Kasumi-1 (cell line): ENCODE measurements around the gene DNM3.

ENCODE experiments used
- DNase-seq, 2 experiments: peaks; one replicate each; lab custom pipeline; 2025; lab: John Stamatoyannopoulos, UW

DNM3 gene

DNA sequence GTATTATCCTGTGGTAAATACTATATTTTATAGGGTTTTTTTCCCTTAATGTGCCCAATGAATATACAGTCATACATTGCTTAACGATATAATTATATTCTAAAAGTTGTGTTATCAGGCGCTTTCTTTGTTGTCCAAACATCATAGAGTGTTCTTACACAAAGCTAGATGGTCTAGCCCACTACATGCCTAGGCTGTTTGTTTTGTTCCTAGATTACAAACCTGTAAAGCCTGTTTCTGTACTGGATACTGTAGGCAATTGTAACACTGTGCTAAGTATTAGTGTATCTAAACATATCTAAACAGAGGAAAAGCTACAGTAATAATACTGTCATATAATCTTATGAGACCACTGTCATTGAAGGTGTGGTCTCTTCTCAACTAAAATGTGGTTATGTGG lies 336.6 kb downstream of the DNM3 start:
- DNase-seq: no peak

DNA sequence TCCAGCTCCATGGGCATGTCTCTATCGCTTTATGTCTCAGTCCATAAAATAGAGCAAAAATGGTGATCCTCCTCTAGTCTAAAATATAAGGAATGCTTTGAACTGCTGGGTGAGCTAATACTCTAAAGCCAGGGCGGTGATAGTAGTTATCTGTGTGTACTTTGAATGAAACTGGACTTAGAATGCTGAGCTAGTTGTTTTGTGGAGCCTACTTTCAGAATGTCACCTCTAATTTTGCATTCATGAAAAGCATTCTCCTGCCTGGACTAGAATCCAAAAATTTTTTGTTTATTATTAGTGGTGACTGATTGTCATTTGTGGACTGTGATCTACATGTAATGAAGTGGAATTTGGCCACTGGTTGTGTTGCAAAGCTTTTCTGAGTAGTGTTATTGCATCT lies 337.6 kb downstream of the DNM3 start:
- no peak for DNase-seq

DNA sequence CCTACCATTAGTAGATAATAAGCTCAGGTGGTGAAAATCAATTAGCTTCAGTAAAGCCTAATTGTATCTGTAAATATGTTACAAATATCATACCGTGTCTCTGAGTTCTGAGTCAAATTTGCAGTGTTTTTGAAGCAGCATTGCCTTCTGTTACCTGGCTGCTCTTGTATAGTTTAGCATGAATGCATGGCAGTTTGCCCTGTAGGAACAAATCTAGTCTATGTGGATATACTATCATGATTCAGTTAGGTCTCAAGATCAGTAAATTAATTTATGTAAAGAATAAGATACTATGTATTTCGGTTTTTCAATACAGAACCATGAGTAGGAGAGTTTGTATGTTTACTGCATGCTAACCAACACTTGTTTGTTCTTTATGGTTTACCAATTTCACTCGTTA lies 338.6 kb downstream of the DNM3 start:
- no peak for DNase-seq

DNA sequence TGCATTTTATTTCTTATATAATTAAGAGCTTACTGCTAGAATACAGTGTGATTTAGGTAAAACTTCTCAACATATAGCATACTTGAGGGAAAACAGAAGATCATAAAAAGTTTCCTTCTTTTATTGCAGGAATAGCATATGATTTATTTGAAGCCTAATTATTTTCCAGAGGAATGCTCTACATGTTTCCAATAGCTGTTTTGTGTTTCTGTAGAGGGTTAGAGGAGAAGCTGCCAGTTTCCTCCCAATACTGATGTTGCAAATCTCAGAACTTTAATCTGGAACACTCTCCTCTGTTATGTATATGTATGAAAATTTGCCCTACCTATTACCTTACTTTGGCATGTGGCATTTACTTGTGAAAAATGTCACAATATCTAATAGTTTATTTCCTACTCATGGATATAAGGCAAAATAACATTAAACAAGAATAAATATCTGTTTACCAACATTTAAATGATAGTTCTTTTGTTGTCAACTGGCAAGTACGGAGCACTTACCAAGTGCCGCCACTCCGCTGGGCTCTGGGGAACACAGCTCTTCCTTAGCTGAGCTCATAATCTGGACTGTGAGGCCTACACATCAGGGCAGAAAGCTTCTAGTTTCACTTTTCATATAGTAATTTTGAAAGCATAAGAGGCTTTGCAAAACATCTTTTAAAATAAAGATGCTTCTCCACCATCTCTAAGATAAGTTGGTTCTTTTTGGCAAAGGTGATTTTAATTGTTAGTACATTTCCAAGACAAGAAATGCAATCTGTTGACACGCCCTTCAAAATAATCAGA lies 339.4 kb downstream of the DNM3 start:
- no peak for DNase-seq

DNA sequence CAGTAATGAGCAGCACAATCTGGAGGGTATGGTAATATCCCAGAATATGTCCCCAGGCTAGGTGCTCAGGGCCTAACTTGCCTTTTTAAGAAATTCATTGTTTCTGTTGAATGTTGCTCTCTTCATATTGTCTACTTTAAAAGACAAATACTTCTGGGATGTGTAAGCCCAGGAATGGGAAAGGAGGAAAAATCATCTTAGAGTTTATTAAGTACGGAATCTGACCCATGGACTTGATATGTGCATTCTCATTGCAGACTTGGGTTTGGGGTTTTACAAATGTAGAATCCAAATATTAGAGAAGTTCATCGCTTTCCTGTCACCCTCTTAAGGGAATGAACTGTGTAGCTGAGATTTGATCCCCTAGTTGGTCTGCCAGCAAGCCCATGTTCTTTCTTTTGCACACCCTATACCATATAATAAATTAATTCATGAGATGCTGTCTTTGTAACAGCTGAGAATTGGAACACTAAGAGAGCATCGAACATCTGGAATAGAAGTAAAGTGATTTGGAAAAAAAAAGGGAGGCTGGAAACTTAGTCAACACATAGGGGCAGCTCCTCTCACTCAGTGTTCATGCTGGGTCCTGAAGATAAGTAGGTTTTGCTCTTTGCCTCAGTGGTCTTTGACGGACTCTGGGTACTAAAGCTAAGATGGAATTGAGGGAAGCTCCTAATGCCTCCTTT lies 343.4 kb downstream of the DNM3 start:
- no peak for DNase-seq

DNA sequence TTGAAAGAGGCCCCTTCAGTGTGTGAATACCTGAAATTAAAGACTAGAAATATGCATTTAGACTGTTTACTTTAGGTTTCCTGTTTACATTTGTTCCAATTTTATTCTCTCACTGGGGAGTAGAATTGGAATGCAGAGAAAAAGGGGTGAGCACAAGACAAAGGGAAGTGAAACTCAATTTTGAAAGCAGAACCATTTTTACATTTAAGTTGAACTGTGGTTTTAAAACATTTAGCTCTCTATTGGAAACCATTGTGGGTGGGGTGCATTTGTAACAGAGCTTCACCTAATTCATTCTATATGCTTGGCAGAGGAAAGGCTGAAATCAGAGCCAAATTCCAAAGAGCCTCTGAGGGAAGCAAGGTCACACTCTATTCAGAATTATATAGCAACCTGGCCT lies 343.9 kb downstream of the DNM3 start:
- no peak for DNase-seq

DNA sequence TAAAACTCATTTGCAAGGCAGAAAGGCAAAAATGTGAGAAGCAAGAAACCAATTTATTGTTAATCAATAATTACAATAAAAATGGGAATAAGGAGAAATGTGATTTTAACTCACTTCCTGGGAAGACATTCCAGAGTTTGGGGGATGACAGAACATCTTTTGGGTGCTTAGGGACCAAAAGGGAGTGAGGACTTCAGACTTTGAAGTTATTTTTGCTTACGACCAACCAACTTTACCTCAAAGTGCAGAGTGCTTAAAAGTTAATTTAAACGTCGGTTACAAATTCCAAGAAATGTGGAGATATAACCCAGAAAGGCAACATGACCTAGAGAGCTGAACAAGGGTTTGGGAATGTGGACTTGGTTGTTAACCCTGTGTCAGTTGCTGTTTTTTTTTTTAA lies 344.7 kb downstream of the DNM3 start:
- DNase-seq: no peak

DNA sequence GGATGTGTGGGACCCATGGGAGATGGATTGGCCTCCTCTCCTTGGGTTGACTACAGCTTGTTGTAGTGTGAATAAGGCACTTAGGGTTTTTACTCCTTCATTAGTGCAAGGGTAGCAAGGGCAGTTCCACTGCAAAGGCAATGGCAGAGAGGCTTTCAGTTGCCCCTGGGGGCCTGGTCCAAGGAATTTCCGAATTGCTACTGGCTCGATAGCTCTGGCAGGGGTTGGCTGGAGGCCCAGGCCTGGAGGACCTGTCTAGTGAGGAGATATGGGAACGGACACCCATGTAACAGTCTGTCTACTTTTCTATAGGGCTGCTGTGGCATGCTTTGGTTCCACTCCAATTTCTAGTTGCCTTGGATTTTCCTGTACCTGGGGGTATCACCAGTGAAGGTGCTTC lies 360.3 kb downstream of the DNM3 start:
- DNase-seq: no peak

DNA sequence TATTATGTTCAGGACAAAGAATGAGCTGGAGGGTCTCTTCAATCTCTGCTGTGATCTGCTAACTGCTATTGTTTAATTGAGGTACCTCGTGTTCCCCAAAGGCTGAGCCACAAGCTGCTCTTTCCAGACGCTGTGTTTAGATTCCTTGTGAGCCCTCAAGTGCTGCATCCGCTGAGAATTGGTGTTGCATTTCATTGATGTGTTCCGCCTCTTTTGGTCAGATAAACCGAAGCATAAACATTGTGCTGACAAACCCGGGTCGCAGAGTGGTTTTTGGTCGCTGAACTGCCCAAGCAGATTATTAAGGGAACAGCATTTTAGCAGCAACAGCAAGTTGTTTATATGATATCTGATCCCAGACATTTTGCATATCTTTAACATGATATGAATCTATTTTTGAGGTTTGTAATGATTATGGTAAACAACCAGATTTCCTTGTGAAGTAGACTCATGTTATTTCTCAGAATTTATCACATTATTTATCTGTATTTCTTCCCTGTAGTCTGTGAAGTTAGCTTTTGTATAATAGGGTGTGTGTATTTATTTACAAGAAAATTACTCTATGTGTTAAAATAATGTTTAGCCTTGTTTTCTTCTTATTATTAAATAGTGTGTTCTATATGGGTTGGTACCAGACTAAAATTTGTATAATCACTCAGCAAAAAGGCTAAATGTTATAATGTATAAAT lies 362.0 kb downstream of the DNM3 start:
- no peak for DNase-seq

DNA sequence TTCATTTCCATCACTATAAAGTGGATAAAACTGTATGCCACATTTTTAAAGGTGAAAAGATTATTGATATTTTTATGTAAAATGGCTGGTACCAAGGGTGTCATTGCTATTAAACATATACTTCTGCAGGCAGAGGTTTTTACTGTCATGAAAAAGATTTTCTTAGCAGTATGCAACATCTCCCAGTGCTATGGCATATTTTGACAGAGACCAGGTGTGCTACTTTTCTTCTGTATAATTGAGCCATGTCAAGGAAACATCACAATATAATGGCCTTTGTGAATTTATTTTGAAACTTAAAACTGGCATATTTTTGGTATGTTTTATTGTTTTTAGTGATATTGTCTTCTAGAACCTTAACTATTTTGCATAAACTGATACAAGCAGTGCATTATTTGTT lies 362.6 kb downstream of the DNM3 start:
- DNase-seq: no peak

DNA sequence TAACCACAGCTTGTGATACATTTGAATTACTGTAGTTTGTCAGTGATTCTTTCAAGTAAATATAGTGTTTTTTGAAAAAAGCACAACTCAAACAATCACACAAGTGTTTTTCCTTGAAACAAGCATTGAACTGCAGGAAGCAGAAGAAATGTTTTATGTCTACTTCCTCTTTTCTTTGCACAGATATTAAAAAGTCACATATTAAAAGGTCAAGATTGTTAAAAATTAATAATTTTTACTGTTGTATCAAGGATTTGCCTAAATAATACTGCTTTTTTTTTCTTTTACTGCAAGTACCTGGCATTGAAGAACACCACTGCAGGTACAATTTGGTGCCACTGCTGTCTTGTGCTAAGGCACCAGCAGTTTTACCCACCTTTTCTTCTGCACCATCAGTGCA lies 365.0 kb downstream of the DNM3 start:
- DNase-seq: peak; percentile 15 to 33

DNA sequence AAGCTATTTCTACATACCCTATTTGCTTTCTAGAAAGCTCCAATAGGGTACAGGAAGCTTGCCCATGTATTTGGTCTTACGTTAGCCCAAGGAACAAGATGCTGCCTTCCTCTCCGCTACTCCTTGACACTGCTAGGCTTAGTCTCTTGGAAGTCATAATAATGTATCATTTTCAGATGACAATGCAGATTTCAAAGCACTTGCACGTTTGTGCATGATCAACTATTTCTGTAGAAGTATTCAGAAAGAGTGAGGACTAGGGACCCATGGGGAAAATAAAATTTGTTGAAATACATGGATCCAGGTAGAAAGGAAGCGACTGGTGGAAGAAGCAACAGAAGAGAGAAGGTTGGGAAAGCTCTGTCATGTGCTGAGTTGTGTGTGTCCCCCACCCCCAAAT lies 367.3 kb downstream of the DNM3 start:
- no peak for DNase-seq

DNA sequence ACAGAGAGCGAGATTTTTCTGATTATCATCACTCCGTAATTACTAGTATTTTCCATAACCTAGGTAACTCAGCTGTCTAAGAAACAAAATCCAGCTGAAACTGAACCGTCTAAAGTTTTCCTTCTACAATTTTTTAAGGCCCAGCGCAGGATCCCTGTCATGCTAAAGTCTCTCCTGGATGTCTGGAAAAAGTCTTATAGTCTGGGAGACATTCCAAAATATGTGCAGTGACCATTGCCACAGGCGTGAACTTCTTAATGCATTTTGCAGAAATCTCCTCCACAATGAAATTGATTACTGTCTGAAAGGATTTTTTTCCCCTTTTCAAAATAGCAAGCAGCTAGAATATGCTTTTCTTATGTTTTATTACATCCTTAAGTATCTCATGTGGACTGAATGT lies 369.9 kb downstream of the DNM3 start:
- DNase-seq: no peak

DNA sequence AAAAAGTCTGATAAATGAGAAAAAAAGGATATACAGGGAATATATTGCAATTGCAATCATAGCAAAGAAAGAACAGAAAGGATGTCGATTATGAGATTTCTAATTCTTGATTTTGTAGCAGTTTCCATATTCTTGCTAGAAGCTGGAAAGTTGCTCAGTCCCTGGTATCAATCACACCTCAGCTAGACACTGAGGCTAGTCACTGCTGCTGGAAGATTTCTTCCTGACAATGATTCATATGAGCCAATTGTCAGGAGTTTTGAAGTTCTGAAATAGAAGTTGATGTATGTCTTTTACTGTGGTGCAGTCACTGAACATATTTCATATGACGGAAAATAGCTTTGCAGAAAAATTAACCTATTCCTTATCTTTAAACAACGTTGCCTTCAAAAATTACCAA lies 370.8 kb downstream of the DNM3 start:
- no peak for DNase-seq

DNA sequence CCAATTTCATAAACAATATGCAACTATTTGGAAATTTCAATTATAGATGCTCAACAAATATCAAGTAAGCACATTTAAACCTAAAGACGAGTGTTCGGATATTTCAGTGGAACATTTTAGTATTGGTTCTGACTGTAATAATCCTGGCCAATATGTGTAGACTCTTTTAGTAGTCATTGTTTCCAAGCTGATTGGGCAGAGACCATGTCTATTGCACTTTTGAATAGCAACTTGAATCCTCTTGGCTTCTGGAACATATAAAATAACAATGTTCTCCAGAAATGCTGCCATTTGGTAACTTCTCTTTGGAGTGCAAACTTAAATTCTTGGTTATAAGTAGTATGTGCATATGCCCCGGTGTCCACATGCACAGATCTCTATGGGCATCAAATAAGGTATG lies 373.7 kb downstream of the DNM3 start:
- DNase-seq: no peak

DNA sequence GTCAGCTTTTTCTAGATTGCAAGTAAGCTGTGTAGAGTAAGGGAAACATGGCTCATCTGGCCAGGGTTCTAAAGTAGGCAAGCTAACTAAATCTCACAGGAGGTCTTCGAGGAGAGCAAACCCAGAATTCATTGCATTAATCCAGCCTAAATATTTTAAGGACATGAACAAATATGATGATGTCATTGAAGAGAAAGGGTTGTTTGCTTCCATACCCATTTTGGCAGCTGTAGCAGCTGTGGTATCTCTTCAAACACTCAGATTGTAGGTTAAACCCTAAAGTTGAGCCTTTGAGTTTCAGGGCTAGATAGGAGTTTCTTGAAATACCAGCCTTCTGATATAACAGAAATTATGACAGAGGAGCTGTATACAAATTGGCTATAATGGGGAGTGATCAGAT lies 378.7 kb downstream of the DNM3 start:
- no peak for DNase-seq

DNA sequence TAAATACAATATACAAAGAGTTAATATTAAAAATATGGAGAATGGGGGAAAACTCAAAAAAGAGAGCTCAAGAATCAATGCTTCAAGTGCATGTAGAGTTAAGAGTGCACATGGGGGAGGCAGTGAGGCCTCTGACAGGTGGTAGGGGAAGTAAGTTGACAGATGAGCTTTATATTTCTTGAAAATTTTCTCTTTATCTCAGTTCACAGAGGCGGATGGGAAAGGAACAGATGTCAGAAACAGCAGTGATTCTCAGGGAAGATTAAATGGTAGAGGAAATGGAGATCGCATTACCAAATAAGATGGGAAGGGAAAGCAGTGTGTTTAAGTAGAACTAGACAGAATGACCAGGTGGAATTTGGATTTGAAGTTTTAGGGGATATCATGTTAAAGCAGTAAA lies 379.1 kb downstream of the DNM3 start:
- DNase-seq: no peak

DNA sequence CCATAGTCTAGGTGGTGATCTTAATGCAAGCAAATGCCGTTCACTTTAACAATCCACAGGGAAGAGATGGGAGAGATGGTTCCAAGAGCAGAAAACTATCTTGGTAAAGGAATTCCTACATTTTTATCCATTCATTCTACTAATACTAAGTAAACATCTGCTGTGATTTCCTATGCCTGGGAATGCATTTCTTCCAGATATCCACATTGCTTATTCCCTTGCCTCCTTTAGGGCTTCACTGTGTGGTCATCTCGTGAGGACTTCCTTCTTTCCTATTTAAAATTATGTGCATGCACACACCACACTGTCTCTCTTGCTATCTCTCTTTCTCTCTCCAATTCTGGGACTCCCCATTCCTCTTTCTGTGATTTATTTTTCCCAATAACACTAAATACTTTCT lies 380.1 kb downstream of the DNM3 start:
- no peak for DNase-seq

DNA sequence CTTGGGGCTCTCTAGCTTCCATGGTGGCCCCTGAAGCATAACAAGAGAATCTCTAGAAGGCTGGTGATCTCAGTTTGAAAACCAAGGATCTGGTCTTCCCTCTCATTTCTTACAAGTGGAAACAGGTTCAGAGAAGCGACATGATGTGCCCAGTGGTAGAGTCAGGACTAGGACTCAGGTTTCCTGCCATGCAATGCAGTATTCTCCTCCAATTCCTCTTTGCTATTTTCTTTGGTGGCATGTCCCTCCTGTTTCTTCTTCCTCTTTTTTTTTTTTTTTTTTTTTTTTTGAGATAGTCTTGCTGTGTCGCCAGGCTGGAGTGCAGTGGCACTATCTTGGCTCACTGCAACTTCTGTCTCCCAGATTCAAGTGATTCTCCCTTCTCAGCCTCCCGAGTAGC lies 383.6 kb downstream of the DNM3 start:
- peak; percentile 14 to 35 for DNase-seq

DNA sequence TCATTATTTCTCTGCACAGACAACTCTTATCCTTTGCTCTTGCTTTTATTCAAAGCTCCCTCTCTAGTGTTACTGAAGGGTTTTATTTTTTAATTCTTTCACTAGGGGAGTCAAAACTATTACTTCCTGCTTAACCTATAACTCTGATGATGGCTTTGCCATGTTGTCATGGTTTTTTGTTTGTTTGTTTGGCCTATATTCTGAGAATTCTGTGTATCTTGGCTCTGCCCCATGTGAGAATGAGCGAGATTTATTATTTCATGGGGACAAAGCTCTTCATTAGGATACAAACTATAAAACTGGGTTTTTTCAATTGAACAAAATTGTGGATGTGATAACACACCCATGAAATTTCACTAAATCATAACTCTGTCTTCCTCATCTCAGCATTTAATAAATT lies 388.6 kb downstream of the DNM3 start:
- no peak for DNase-seq

DNA sequence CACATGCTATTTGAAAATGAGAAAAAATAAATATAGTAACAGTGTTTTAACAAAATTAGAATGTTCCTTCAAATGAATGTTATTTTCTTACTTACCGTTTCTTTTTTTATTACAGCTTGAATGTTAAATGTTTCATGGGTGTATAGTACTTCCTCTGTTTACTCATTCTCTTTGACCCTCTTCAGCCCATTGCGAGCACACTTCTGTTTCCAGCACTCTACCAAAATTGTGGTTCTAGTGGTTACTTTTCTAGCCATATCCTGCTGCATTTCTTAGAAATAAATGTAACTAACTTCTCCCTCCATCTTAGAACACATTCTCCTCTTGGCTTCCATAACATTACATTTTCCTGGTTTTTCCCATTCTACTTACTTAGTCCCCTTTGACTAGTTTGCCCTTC lies 389.2 kb downstream of the DNM3 start:
- no peak for DNase-seq

DNA sequence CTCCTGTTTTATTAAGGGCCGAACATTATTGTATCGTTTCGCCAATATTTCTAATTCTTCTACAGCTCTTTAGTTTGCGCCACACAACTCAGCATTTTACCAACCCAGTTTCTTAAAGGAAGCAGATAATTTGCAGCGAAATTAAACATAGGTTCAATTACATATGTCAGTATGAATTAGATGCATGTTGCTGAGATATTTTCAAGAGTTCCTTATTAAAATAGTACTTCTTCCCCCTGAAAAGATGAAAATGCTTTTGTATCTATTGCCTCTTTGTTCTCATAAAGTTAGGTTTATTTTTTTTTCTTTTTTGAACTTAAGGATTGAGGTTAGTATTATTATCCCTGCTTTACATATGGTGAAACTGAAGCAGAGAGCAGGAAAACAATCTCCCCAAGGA lies 395.7 kb downstream of the DNM3 start:
- DNase-seq: no peak

DNA sequence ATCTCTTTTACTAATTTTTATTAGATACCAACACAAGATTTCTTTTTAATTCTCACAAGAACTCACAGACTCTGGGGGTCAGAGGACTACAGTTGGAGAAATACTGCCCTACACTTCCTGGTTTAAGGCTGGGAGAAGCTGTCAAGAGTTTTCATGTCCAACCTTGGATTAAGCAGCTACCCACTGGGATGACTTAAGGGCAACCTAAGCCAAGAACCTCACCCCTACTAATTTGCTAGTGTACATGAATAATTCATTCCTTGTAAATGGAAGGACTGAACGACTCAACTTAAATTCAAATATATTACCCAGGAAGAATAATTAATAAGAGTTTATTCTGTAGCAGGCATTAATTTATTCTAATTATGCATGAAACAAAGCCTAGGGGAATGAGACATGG lies 396.9 kb downstream of the DNM3 start:
- no peak for DNase-seq
